Measurements from ENCODE around the gene PTCD2. TPM values are rescaled to one million over a fixed set of nuclear protein-coding genes. Genes with fewer than 3 reads are reported as not detected.

Gene PTCD2
- total RNA-seq, 2 experiments from 2014 or later, result 11.7 to 17.9 TPM

DNA sequence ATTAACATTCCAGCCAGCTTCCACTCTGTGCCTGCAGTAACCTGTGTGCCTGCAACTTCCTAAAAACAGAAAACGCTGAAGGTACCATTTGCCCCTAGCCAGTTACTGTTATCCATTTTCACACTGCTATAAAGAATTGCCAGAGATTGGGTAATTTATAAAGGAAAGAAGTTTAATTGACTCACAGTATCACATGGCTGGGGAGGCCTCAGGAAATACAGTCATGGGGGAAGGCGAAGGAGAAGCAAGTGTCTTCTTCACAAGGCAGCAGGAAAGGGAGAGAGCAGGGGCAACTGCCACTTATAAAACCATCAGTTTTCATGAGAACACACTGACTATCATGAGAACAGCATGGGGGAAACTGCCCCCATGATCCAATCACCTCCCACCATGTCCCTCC is 31.2 kb downstream of the PTCD2 start:
- H3K9me2 ChIP-seq (ENCODE audit: insufficient read depth, low read length), result no peaks in the 10 kb centered on the region
- no peak for DNase-seq (ENCODE audit: low spot score)
- intact Hi-C loops (cut with micrococcal nuclease; ENCODE audit: unreplicated experiment), result no loop called here
- no peak overlapping the region for H3K4me3 ChIP-seq (ENCODE audit: low read depth, low read length, poor library complexity, severe bottlenecking)
- no peaks in the 10 kb centered on the region for H3K79me2 ChIP-seq (ENCODE audit: insufficient read depth, low read depth, low read length)
- ChIA-PET CTCF (ENCODE audit: unreplicated experiment) (no interaction called here), POLR2A (no interaction called here)
- TF ChIP-seq, protein P1, sequence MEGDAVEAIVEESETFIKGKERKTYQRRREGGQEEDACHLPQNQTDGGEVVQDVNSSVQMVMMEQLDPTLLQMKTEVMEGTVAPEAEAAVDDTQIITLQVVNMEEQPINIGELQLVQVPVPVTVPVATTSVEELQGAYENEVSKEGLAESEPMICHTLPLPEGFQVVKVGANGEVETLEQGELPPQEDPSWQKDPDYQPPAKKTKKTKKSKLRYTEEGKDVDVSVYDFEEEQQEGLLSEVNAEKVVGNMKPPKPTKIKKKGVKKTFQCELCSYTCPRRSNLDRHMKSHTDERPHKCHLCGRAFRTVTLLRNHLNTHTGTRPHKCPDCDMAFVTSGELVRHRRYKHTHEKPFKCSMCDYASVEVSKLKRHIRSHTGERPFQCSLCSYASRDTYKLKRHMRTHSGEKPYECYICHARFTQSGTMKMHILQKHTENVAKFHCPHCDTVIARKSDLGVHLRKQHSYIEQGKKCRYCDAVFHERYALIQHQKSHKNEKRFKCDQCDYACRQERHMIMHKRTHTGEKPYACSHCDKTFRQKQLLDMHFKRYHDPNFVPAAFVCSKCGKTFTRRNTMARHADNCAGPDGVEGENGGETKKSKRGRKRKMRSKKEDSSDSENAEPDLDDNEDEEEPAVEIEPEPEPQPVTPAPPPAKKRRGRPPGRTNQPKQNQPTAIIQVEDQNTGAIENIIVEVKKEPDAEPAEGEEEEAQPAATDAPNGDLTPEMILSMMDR (conservative IDR thresholded peaks at IDR 0.05; ENCODE audit: low read length), result no peak
- no peak for TF ChIP-seq EZH2phosphoT487 (IDR thresholded peaks at IDR 0.05; ENCODE audit: borderline replicate concordance, low read depth, low read length)
- H2AFZ ChIP-seq (ENCODE audit: low read length), result no peak overlapping the region
- H3K4me1 ChIP-seq (ENCODE audit: insufficient read depth, low read length, poor library complexity, severe bottlenecking), result peaks cover 17% of the 10 kb centered on the region
- no peaks in the 10 kb centered on the region for H4K20me1 ChIP-seq (ENCODE audit: insufficient read depth, low read length)
- no TSS peak for BruUV-seq (replicated peaks)
- H3K27ac ChIP-seq (ENCODE audit: low read depth, low read length, poor library complexity, severe bottlenecking), result no peak overlapping the region
- H3K36me3 ChIP-seq (ENCODE audit: insufficient read depth, low read length), result peaks cover 37% of the 10 kb centered on the region
- no peak overlapping the region for H3K4me2 ChIP-seq (ENCODE audit: low read length)
- H3K9me3 ChIP-seq (ENCODE audit: low read length), result no peaks in the 10 kb centered on the region

DNA sequence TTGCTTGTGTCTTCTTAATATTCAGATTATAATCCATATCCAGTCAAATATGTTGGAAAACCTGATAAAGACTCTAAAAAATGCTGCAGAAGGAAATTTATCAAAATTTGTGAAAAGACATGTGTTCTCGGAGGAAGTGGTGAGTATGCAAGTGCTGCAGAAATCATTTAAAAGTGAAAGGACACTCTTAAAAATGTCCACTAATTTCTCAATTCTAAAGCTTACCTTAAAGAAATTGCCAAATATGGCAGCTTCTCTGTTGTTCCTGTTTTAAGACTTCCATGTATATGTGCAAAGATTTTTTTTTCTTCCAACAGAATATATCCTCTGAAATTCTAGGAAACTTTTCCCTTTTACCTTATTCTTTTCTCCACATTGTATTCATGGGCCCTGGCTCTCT is 32.4 kb downstream of the PTCD2 start:
- no peaks in the 10 kb centered on the region for H3K9me2 ChIP-seq (ENCODE audit: insufficient read depth, low read length)
- no peaks in the 10 kb centered on the region for H4K20me1 ChIP-seq (ENCODE audit: insufficient read depth, low read length)
- CTCF ChIA-PET (ENCODE audit: unreplicated experiment), result no interaction called here
- intact Hi-C loops (cut with micrococcal nuclease; ENCODE audit: unreplicated experiment), result no loop called here
- no TSS peak for BruUV-seq (replicated peaks)
- no peak overlapping the region for H3K4me2 ChIP-seq (ENCODE audit: low read length)
- H2AFZ ChIP-seq (ENCODE audit: low read length), result no peak overlapping the region
- no peak overlapping the region for H3K4me3 ChIP-seq (ENCODE audit: low read depth, low read length, poor library complexity, severe bottlenecking)
- peaks cover 17% of the 10 kb centered on the region for H3K4me1 ChIP-seq (ENCODE audit: insufficient read depth, low read length, poor library complexity, severe bottlenecking)
- H3K27ac ChIP-seq (ENCODE audit: low read depth, low read length, poor library complexity, severe bottlenecking), result no peak overlapping the region
- POLR2A ChIA-PET, result no interaction called here
- TF ChIP-seq, protein P1 (conservative IDR thresholded peaks at IDR 0.05; ENCODE audit: low read length), result no peak
- no peak for TF ChIP-seq EZH2phosphoT487 (IDR thresholded peaks at IDR 0.05; ENCODE audit: borderline replicate concordance, low read depth, low read length)
- H3K9me3 ChIP-seq (ENCODE audit: low read length), result no peaks in the 10 kb centered on the region
- no peak for DNase-seq (ENCODE audit: low spot score)
- H3K36me3 ChIP-seq (ENCODE audit: insufficient read depth, low read length), result peaks cover 26% of the 10 kb centered on the region
- no peaks in the 10 kb centered on the region for H3K79me2 ChIP-seq (ENCODE audit: insufficient read depth, low read depth, low read length)

DNA sequence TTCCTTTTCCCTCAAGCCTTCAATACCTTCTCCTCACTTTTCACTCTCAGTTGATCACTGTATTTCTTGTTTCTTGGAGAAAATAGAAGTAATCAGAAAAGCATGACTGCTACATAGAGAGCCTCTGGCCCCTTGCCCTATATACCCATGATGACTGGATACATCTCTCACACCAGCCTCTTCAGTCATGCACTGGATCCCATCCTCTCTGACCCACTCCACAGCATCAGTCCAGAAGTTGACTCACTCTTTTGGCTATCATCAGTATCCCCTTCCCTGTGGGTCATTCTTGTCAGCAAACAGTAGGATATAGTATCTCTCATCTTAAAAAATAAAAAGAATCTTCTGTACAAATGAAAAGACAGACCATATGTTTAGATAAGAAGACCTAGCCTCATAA is 32.9 kb downstream of the PTCD2 start:
- no peak overlapping the region for H2AFZ ChIP-seq (ENCODE audit: low read length)
- H3K9me3 ChIP-seq (ENCODE audit: low read length), result no peaks in the 10 kb centered on the region
- POLR2A ChIA-PET, result no interaction called here
- no peak for DNase-seq (ENCODE audit: low spot score)
- CTCF ChIA-PET (ENCODE audit: unreplicated experiment), result no interaction called here
- BruUV-seq (replicated peaks), result TSS peak; percentile 8
- no peaks in the 10 kb centered on the region for H3K79me2 ChIP-seq (ENCODE audit: insufficient read depth, low read depth, low read length)
- TF ChIP-seq, protein P1 (conservative IDR thresholded peaks at IDR 0.05; ENCODE audit: low read length), result no peak
- no peak for TF ChIP-seq EZH2phosphoT487 (IDR thresholded peaks at IDR 0.05; ENCODE audit: borderline replicate concordance, low read depth, low read length)
- intact Hi-C loops (cut with micrococcal nuclease; ENCODE audit: unreplicated experiment), result no loop called here
- H3K4me1 ChIP-seq (ENCODE audit: insufficient read depth, low read length, poor library complexity, severe bottlenecking), result peaks cover 17% of the 10 kb centered on the region
- no peak overlapping the region for H3K4me2 ChIP-seq (ENCODE audit: low read length)
- H3K9me2 ChIP-seq (ENCODE audit: insufficient read depth, low read length), result no peaks in the 10 kb centered on the region
- H4K20me1 ChIP-seq (ENCODE audit: insufficient read depth, low read length), result no peaks in the 10 kb centered on the region
- H3K27ac ChIP-seq (ENCODE audit: low read depth, low read length, poor library complexity, severe bottlenecking), result no peak overlapping the region
- no peak overlapping the region for H3K4me3 ChIP-seq (ENCODE audit: low read depth, low read length, poor library complexity, severe bottlenecking)
- H3K36me3 ChIP-seq (ENCODE audit: insufficient read depth, low read length), result peaks cover 30% of the 10 kb centered on the region
